HEK293T (cell line): ENCODE results near the gene SMARCC1.

ENCODE experiments used
- CTCF ChIA-PET: fragments of 350-600 bp; formaldehyde crosslinking; extraction: SDS; loops from one replicate; lab custom pipeline; 2021; ENCODE audit warnings: antibody characterized with exemption, inconsistent platforms; lab: Yijun Ruan, JAX
- POLR2A ChIA-PET: fragments of 350-600 bp; formaldehyde crosslinking; extraction: SDS; loops from one replicate; lab custom pipeline; 2020; ENCODE audit warnings: antibody characterized with exemption, inconsistent platforms; lab: Yijun Ruan, JAX
- DNase-seq: peaks from one replicate; pipeline ENCODE4 v3.0.0; 2012; ENCODE audit warnings: mixed read lengths; ENCODE audit errors: extremely low spot score
- ARNT ChIP-seq: fragments of 450-650 bp; IDR thresholded peaks from 2 replicates; pipeline ENCODE4 v1.6.1; 2017; ENCODE audit warnings: mild to moderate bottlenecking
- BHLHE40 ChIP-seq: fragments of 450-650 bp; IDR thresholded peaks from 2 replicates; pipeline ENCODE4 v1.6.1; 2016; ENCODE audit warnings: mild to moderate bottlenecking, moderate library complexity, borderline replicate concordance
- CTBP1 ChIP-seq: fragments of 450-650 bp; IDR thresholded peaks from 2 replicates; pipeline ENCODE4 v1.6.1; 2016; ENCODE audit warnings: borderline replicate concordance
- ELF4 ChIP-seq: fragments of 450-650 bp; IDR thresholded peaks from 2 replicates; pipeline ENCODE4 v1.6.1; 2017; ENCODE audit warnings: antibody characterized with exemption
- FOXA1 ChIP-seq: fragments of 450-650 bp; IDR thresholded peaks from 2 replicates; pipeline ENCODE4 v1.6.1; 2016; ENCODE audit warnings: mild to moderate bottlenecking
- FOXK2 ChIP-seq: fragments of 450-650 bp; IDR thresholded peaks from 2 replicates; pipeline ENCODE4 v1.6.1; 2016; ENCODE audit warnings: mild to moderate bottlenecking
- FOXM1 ChIP-seq: fragments of 450-650 bp; IDR thresholded peaks from 2 replicates; pipeline ENCODE4 v1.6.1; 2017; ENCODE audit warnings: mild to moderate bottlenecking, borderline replicate concordance
- HDGF ChIP-seq: fragments of 450-650 bp; IDR thresholded peaks from 2 replicates; pipeline ENCODE4 v1.6.1; 2017; ENCODE audit warnings: antibody characterized with exemption, borderline replicate concordance
- L3MBTL2 ChIP-seq: fragments of 450-650 bp; conservative IDR thresholded peaks from 2 replicates; pipeline ENCODE4 v1.6.1; 2016; ENCODE audit warnings: mild to moderate bottlenecking
- LEF1 ChIP-seq: fragments of 450-650 bp; IDR thresholded peaks from 2 replicates; pipeline ENCODE4 v1.6.1; 2017; ENCODE audit warnings: mild to moderate bottlenecking, borderline replicate concordance
- NFRKB ChIP-seq: fragments of 450-650 bp; IDR thresholded peaks from 2 replicates; pipeline ENCODE4 v1.6.1; 2016; ENCODE audit warnings: mild to moderate bottlenecking, moderate library complexity
- SP1 ChIP-seq: fragments of 450-650 bp; IDR thresholded peaks from 2 replicates; pipeline ENCODE4 v1.6.1; 2017
- SUZ12 ChIP-seq: fragments of 450-650 bp; IDR thresholded peaks from 2 replicates; pipeline ENCODE4 v1.6.1; 2016; ENCODE audit warnings: mild to moderate bottlenecking
- TARDBP ChIP-seq: fragments of 450-650 bp; IDR thresholded peaks from 2 replicates; pipeline ENCODE4 v1.6.1; 2016
- ZNF384 ChIP-seq: fragments of 450-650 bp; IDR thresholded peaks from 2 replicates; pipeline ENCODE4 v1.6.1; 2016
- TF ChIP-seq, protein P1 (sequence below): fragments of 450-650 bp; IDR thresholded peaks from 2 replicates; pipeline ENCODE4 v1.6.1; 2016

The SMARCC1 gene

DNA sequence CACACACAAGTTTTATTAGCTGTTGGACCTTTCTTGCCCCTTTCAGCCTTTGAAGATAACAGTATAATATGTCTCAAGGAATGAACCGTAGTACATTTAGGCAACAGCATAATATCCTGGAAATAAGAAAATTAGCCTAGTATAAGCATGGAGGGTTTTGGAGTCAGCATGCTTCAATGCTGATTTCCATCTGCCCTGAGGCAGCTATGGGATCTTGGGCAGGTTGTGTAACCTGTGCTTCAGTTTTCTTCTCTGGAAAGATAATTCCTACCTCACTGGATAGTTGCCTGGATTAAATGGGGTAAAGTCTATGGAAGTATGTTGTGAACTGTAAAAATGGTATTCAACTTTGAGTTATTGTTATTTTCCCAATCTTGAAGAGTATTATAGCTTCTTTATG, 22.9 kb upstream of the SMARCC1 start:
- CTCF ChIA-PET = interaction anchor here (1.2 kb wide), 1 partner anchor 33 kb away, joined by 3 read pairs; no protein-coding TSS in a partner anchor
- TF ChIP-seq HDGF = no peak
- no peak for TF ChIP-seq ELF4
- TF ChIP-seq FOXK2 = no peak
- TF ChIP-seq FOXA1 = no peak
- TF ChIP-seq SUZ12 = no peak
- TF ChIP-seq ARNT = no peak
- TF ChIP-seq NFRKB = no peak
- no peak for TF ChIP-seq LEF1
- no peak for TF ChIP-seq FOXM1
- TF ChIP-seq, protein P1, sequence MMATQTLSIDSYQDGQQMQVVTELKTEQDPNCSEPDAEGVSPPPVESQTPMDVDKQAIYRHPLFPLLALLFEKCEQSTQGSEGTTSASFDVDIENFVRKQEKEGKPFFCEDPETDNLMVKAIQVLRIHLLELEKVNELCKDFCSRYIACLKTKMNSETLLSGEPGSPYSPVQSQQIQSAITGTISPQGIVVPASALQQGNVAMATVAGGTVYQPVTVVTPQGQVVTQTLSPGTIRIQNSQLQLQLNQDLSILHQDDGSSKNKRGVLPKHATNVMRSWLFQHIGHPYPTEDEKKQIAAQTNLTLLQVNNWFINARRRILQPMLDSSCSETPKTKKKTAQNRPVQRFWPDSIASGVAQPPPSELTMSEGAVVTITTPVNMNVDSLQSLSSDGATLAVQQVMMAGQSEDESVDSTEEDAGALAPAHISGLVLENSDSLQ = no peak
- TF ChIP-seq BHLHE40 = no peak
- TF ChIP-seq ZNF384 = no peak
- TF ChIP-seq L3MBTL2 = no peak
- no peak for TF ChIP-seq SP1
- no peak for TF ChIP-seq CTBP1
- no peak for TF ChIP-seq TARDBP
- DNase-seq = no peak
- POLR2A ChIA-PET = interaction anchor here (1.9 kb wide), 1 partner anchor 20 kb away, joined by 12 read pairs; no protein-coding TSS in a partner anchor

DNA sequence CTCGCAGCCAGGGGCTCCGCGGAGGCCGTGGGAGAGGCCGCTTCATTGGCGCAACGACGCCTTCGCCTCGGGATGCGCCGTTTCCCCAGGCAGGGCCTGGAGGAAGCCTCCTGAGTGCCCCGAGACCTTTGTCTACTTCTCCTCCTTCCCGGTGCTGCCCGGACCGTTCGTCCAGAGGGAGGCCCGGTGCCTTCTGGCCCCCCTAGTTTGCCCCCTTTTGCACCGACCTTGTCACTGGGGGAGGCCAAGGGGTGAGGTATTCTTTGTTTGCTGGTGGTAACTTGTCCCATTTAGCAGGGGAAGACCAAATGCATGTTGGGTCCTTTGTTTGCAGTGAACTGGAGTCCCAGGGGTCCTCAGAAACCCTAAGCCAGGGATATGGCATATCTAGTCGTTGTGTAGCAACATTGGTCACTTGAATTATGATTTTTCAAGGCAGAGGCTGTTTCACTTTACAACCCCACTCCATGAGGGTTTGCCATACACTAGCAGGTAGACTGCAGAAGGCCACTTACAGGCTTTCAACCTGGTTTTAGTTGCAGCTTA, 21.9 kb upstream of the SMARCC1 start:
- CTCF ChIA-PET = no interaction called here
- TF ChIP-seq FOXA1 = no peak
- no peak for TF ChIP-seq BHLHE40
- TF ChIP-seq ZNF384 = no peak
- no peak for TF ChIP-seq SUZ12
- no peak for TF ChIP-seq NFRKB
- no peak for TF ChIP-seq ARNT
- TF ChIP-seq HDGF = no peak
- TF ChIP-seq, protein P1 = no peak
- TF ChIP-seq L3MBTL2 = no peak
- no peak for TF ChIP-seq CTBP1
- no peak for TF ChIP-seq ELF4
- TF ChIP-seq FOXK2 = no peak
- no peak for TF ChIP-seq TARDBP
- no peak for TF ChIP-seq FOXM1
- TF ChIP-seq LEF1 = no peak
- TF ChIP-seq SP1 = no peak

GRCh38 chr3:47802734-47803479, 21.2 kb upstream of the SMARCC1 start, which contains the start of gene DHX30:
Gene DHX30 (plus strand): TSS chr3:47803138. CDS start chr3:47810684, 7,546 bp downstream.
- POLR2A ChIA-PET = interaction anchor here (0.9 to 1.9 kb wide), 8 partner anchors 9 to 329 kb away, joined by 3 to 15 read pairs (median 6); partner anchors contain the start of gene SMARCC1
- TF ChIP-seq LEF1 (0 out of 2 replicates have a peak, but pooled peaks have one; percentile 47), ZNF384 (no peak)
- peak; percentile 85 for DNase-seq
- CTCF ChIA-PET = no interaction called here

More for the DNA sequence above, 21.9 kb upstream of the SMARCC1 start:
- no peak for DNase-seq
- POLR2A ChIA-PET = no interaction called here

- CTCF ChIA-PET = no interaction called here
- TF ChIP-seq HDGF (no peak), ZNF384 (no peak), CTBP1 (no peak)
- TF ChIP-seq, protein P1 = peak; percentile 44; the same call in 1 of the 2 replicates
- POLR2A ChIA-PET = no interaction called here
- DNase-seq = no peak
Measured at GRCh38 chr3:47799733-47800132, 18.0 kb upstream of the SMARCC1 start.

GRCh38 chr3:47794544-47794943, 12.9 kb upstream of the SMARCC1 start:
- ChIA-PET POLR2A (interaction anchor here (1.2 kb wide), 1 partner anchor 8 kb away, joined by 3 read pairs; the partner anchor contains the start of gene DHX30), CTCF (no interaction called here)
- TF ChIP-seq, protein P1 = no peak
- no peak for TF ChIP-seq SUZ12
- no peak for TF ChIP-seq LEF1
- DNase-seq = no peak

GRCh38 chr3:47792699-47793098, 11.0 kb upstream of the SMARCC1 start:
- TF ChIP-seq ZNF384 (no peak), NFRKB (no peak), TARDBP (no peak), SUZ12 (no peak), L3MBTL2 (no peak), ELF4 (no peak), HDGF (no peak), FOXA1 (no peak), BHLHE40 (no peak), FOXK2 (no peak), CTBP1 (no peak), ARNT (no peak)
- TF ChIP-seq, protein P1 = no peak
- ChIA-PET CTCF (interaction anchor here (0.6 kb wide), 1 partner anchor 241 kb away, joined by 5 read pairs; no protein-coding TSS in a partner anchor), POLR2A (no interaction called here)
- DNase-seq = no peak
